NCI-H1436 (cell line): ENCODE measurements around the gene DGAT2.
"Not testable (repeated sequence)": the region's sequence is repeated elsewhere in the genome, so short reads cannot be mapped to it uniquely, and the experiment has no call there.

Experiments
- DNase-seq: peaks from one replicate; lab custom pipeline; 2025; lab: John Stamatoyannopoulos, UW

DGAT2 gene

DNA sequence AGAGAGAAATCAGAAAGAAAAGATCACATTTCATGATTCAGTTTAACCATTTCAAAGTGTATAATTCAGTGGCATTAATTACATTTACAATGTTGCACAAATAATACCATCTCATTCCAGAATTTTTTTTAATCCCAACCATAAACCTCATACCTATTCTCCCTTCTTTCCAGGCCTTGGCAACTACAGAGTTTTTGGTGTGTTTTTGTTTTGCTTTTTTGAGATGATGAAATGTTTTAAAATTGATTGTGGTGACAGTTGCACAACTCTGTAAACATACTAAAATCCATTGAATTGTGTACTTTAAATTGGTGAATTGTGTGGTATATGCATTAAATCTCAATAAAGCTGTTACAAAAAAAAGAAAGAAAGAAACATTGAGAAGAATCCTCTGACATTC is 13.6 kb upstream of the DGAT2 start:
- not testable (repeated sequence) for DNase-seq

DNA sequence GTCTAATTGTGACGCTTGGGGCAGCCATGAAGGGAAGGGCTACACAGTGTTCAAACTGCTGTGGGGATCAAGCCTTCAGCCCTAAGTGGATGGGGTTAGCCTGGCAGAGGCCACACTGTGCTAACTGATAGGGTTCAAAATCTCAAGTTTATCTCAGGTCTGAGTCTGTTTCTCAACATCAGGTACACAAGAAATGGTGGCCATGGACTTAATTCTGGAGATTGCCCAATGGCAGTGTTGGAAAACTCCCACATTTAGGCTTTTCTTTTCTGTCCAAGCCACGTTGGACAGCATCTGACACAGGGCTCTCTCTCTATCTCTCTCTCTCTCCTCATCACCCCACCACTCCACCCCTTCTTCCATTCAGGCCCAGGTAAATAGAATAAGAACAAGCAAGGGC is 10.9 kb upstream of the DGAT2 start:
- no peak for DNase-seq

- no peak for DNase-seq
These were observed 8.7 kb upstream of the DGAT2 start for GRCh38 chr11:75759832-75760231.

GRCh38 chr11:75760243-75760642 is 8.3 kb upstream of the DGAT2 start:
- no peak for DNase-seq

DNA sequence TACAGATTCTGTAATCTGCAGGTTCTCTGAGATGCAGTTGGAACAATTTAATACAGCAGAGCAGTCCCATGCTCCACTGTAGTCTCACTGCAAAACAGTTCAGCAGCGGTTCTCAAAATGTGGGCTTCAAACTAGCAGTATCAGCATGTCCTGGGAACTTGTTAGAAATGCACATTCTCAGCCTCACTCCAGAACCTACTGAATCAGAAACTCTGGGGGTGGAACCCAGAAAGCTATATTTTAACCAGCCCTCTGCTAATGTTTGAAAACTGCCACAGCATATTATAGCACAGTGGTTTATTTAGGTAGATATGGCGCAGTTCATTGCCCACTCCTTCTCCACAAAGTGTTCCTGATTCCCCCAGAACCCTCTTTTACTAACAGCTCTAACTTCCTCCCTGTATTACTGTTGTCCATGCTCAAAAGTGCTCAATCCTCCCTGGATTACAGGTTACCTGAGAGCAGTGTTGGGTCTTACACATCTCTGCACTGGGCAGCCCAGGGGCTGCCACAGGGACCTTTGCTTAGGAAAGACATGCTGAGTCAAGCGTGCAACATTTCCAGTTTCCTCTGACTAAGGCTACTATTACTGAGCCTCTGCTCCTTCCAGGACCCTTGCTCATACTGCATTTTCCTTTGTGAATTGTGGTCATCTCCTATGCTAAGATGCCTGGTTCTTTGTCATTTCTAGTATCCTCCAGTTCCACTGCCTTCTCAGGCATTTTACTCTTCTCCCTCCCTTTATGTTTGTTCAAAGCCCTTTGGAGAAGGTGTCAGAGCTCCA is 7.7 kb upstream of the DGAT2 start:
- DNase-seq, result no peak

GRCh38 chr11:75762158-75762557 is 6.4 kb upstream of the DGAT2 start:
- no peak for DNase-seq

DNA sequence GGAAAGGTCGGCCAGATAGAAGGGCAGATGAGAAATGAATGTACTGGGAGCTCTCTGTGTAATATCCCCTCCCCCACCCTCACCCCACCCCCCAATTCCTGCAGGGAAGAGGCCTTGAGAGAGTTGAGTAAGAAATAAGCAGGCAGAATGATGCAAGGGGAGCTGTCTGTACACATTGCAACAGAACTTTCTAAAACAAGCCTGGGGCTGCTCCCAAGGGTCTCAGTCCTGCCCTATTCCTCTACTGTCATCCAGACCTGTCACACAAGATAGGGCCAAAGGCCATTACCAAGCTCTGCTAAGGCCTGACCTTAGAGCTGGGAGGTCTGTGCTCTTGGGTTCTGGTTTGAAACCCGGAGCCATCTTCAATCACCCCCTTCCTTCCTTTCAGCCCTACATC is 5.7 kb upstream of the DGAT2 start:
- no peak for DNase-seq

- DNase-seq, result no peak
These were observed 4.7 kb upstream of the DGAT2 start for GRCh38 chr11:75763846-75764245.

DNA sequence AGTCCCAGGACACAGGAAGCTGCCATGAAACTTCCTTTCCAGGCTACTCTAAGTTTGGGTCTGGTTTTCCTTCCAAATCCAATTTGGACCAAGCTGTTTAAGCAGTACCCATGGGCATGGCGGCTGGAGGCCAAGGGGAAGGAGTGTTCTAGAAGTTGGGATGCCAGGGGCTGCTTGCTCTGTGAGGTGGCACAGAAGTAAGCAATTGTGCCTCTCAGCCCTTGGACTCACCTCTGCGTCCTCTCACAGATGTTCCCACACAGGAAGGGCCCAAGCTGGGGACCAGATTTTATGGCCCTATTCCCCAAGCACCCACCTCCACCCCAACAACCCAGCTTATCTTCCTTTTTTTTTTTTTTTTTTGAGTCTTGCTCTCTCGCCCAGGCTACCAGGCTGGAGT is 3.5 kb upstream of the DGAT2 start:
- DNase-seq, result no peak

DNA sequence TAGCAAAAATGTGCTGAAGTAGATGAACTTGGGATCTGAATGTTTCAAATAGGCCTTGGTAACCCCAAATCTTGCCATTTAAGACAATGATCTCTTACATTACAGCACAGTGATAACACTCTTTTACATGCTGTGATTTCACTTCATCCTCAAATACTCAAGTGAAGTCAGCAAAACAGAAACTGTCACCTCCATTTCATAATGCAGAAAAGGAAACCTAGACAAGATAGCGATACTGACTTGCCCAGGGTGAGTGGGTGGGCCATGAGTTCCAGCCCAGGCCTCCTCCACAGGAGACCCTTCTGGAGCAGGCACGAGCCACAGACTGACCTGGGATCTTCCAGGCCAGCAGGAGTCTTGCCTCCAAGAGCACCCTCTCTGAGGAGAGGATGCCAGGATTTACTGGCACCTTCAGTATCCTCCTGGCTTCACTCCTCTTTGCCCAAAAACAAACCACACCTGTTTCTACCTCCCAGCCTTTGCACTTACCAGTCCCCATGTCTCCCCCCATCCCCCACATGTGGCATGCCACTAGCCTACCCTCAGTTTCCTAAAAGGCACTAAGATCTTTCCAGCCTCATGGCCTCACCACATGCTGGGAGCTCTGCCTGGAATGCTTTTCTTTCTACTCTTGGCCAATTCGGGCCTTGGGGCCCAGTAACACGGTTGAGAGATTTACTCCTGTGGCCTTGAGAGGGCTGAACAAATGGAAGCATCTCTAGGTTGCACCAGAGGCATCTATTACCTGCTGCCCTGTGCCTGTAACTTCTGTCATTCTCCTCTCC is 1.9 kb upstream of the DGAT2 start:
- no peak for DNase-seq

DNA sequence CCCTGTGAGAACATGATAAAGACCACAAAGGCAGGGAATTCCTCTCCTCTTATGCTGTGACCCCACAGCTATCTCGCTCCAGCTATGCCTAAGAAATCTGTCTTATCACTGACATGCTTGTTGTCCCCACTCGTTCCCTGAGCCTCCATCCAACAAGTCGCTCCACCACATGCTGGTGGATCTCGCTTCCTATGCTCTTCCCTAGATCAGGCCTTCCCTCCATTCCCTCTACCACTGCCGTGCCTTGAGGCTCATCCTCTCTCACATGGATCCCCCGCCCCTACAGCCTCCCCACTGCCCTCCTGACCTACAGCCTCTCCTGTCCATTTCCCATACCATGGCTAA is 1.4 kb upstream of the DGAT2 start:
- DNase-seq, result no peak

- no peak for DNase-seq
These were observed 826 bp upstream of the DGAT2 start for GRCh38 chr11:75767793-75768111.

DNA sequence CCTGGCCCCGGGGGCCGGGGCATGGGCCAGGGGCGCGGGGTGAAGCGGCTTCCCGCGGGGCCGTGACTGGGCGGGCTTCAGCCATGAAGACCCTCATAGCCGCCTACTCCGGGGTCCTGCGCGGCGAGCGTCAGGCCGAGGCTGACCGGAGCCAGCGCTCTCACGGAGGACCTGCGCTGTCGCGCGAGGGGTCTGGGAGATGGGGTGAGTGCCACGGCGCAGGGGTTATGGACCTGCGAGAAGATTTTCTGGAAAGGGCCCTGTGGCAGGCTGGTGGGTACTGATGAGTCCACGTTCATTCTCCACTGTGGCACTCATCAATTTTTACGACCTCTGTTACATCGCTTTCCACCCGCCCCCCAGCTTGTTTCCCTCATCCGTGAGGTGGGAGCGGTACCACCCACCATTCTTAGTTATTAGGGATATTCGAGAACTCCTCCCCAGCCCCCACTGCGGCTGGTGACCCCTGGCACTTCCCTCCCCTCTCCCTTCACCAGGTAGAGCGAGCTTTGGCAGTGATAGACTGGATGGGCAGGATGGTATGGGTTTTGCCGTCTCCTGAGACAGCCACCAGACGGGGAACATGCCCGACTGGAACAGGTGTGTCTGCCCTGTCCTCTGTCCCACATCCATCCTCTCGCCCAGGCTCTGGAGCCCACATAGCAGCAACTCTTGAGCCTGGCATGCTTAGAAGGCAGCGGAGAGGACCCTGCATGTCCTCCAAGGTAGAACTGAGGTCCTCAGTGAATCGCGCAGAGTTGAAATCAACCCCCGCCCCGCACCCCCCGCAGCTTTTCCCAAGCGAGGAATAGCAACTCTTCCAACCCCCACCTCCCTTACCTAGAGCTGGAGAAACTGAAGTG is 562 bp downstream of the DGAT2 start:
- no peak for DNase-seq

DNA sequence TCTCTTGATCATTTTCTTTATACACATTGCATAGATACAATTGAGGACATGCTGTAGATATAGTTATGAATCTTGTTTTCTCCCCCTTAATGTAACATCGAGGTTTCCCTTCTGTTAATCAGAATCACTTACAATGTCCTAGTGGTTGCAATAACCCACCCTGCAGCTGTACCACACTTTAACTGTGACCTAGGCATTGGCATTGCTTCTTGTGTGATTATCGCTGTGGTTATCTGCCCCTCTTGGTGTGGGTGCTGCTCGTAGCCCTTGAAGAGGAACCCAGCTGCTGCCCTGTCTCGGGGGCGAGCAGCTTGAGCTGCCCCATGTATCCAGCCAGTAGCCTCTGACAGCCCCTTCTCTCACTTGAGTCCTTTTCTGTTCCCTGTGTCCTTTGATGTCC is 1.5 kb downstream of the DGAT2 start:
- no peak for DNase-seq

- DNase-seq, result no peak
These were observed 3.2 kb downstream of the DGAT2 start for GRCh38 chr11:75771646-75772410.

DNA sequence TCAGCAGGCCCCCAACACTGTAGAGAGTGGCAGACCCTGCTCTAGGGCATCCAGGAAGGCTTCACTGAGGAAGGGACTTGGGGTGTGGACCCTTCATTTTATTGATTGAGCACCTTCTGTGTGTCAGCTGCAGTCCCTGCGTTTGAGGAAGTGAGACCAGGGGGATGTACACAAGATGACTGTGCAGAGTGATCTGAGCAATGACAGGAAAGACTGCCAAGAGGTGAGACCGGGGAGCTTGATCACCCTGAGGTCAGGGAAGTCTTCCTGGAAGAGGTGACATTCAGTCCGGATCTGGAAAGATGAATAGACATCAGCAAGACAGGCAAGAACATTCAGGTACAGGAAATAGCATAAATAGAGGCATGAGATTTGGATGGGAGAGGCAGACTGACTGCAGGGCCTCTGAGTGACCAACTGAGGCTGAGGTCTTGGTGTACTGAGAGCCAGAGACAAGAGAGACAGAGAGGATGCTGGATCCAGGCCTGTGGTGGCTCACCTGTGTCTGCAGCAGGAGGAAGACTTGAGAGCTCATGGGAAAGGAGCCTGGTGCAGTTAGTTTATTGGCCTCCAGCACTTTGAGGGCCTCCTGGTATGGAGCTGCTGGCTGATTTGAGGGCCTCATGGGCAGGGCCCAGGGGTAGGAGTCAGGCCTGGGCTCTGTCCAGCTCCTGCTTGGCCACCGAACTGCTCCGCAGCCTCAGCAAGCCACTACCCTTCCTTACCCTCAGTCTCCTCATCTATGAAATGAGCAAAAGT is 5.2 kb downstream of the DGAT2 start:
- DNase-seq, result no peak

DNA sequence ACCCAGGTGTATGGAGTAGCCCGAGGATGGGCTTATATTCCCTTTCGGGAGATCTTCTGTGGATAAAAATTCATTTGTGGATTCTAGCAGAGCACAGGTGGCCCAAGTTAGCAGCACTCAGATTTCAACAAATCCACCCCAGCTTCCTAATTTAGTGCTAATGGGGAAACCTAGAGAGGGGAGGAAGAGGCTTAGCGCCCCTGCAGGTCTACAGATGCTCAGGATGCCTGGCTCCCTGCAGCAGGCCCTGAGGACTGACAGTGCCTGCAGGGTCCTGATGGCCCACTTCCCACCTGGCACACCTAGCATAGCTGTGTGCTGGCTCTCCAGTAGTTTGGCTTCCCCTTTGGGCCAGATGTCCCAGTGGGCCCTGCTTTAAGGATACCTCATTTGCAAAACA is 6.5 kb downstream of the DGAT2 start:
- DNase-seq, result no peak

GRCh38 chr11:75776546-75776945 is 8.0 kb downstream of the DGAT2 start:
- no peak for DNase-seq

- no peak for DNase-seq
These were observed 9.0 kb downstream of the DGAT2 start for GRCh38 chr11:75777461-75778110.

- no peak for DNase-seq
These were observed 10.4 kb downstream of the DGAT2 start for GRCh38 chr11:75778962-75779361.

DNA sequence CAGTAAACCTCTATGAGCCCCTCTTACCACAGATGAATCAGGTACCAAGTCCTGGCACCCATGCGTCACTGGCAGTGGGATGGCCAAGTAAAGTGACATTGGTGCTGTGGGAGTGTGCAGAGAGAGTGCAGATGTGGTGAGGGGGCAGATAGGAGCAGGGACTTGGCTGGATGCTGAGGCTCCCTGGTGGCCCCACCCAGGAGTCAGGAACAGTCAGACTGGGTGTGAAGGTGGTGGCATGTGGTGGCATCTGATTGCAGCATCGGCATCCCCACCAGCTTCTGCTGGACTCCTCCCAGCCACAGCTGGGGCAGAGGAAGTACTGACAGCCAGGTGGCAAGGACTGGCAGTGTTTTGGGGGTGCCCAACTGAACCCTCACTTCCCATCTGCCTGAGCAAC is 11.4 kb downstream of the DGAT2 start:
- DNase-seq, result no peak
